Left ventricle myocardium superior (tissue), 1 donor: Measurements from ENCODE around the gene GNA12. TPM values are rescaled to one million over a fixed set of nuclear protein-coding genes. Genes with fewer than 3 reads are reported as not detected.
A peak's percentile ranks its signal among the peaks of the same experiment; 100 is the strongest.
"Not testable (repeated sequence)": the region's sequence is repeated elsewhere in the genome, so short reads cannot be mapped to it uniquely, and the experiment has no call there.

ENCODE experiments used
- ATAC-seq: fragments of 200-7000 bp; cut with Tn5 transposase; one replicate; pipeline ENCODE4 v1.9.1; 2020; ENCODE audit warnings: mild to moderate bottlenecking, moderate library complexity
- DNase-seq: peaks from one replicate; pipeline ENCODE4 v3.0.0-alpha.2; 2020
- intact Hi-C: fragments of 100-400 bp; cut with micrococcal nuclease; formaldehyde crosslinking; loops from one replicate; pipeline ENCODE4 v1.11.0; 2022
- total RNA-seq: library from RNA; stranded (reverse); fragmentation: NEBNext Ultra II Directional; extraction: Animal tissue kit (Norgen Biotek cat#: 25700); gene quantifications from one replicate; pipeline ENCODE4 v1.2.1, GENCODE V29; 2021
- donor health status: DM: no; HTN: yes; CAD: no; lungs with severe emphysema.

GNA12 gene
- total RNA-seq, 1 donor from 2014 or later = 40.4 TPM

- DNase-seq = no peak
- intact Hi-C loops = no loop called here
- ATAC-seq = no peak
Observed at GRCh38 chr7:2711895-2712675, 132.0 kb downstream of the GNA12 start.

GRCh38 chr7:2710901-2711551 is 133.1 kb downstream of the GNA12 start:
- intact Hi-C loops = no loop called here
- no peak for DNase-seq
- ATAC-seq = no peak

- ATAC-seq = no peak
- intact Hi-C loops = no loop called here
- DNase-seq = no peak
Observed at GRCh38 chr7:2710286-2710655, 133.8 kb downstream of the GNA12 start.

- intact Hi-C loops = no loop called here
- ATAC-seq (peak; percentile 64), DNase-seq (peak; percentile 81)
Observed at GRCh38 chr7:2709553-2710285, 134.4 kb downstream of the GNA12 start.

- intact Hi-C loops = no loop called here
- ATAC-seq (no peak), DNase-seq (no peak)
Observed at GRCh38 chr7:2708547-2709310, 135.4 kb downstream of the GNA12 start.

GRCh38 chr7:2708041-2708440 is 136.1 kb downstream of the GNA12 start:
- ATAC-seq (no peak), DNase-seq (no peak)
- intact Hi-C loops = no loop called here

- no peak for ATAC-seq
- DNase-seq = no peak
- intact Hi-C loops = no loop called here
Observed at GRCh38 chr7:2707481-2707880, 136.6 kb downstream of the GNA12 start.

- DNase-seq = no peak
- intact Hi-C loops = no loop called here
- ATAC-seq = no peak
Observed at GRCh38 chr7:2706685-2707126, 137.4 kb downstream of the GNA12 start.

GRCh38 chr7:2705371-2706096 is 138.6 kb downstream of the GNA12 start:
- no peak for ATAC-seq
- DNase-seq = no peak
- intact Hi-C loops = no loop called here

- DNase-seq (no peak), ATAC-seq (no peak)
- intact Hi-C loops = no loop called here
Observed at GRCh38 chr7:2702594-2702957, 141.5 kb downstream of the GNA12 start.

GRCh38 chr7:2701832-2702593 is 142.1 kb downstream of the GNA12 start:
- peak; percentile 68 for ATAC-seq
- intact Hi-C loops = no loop called here
- DNase-seq = peak; percentile 58

GRCh38 chr7:2701424-2701823 is 142.7 kb downstream of the GNA12 start:
- DNase-seq (no peak), ATAC-seq (no peak)
- intact Hi-C loops = no loop called here

GRCh38 chr7:2700141-2700850 is 143.8 kb downstream of the GNA12 start:
- intact Hi-C loops = no loop called here
- ATAC-seq = no peak

GRCh38 chr7:2699289-2699620 is 144.9 kb downstream of the GNA12 start:
- intact Hi-C loops = no loop called here
- no peak for DNase-seq
- no peak for ATAC-seq

More at GRCh38 chr7:2700141-2700850, 143.8 kb downstream of the GNA12 start:
- no peak for DNase-seq

GRCh38 chr7:2698581-2699288 is 145.4 kb downstream of the GNA12 start:
- DNase-seq (no peak), ATAC-seq (no peak)
- intact Hi-C loops = no loop called here

- ATAC-seq, DNase-seq, intact Hi-C loops: not testable (repeated sequence)
Observed at GRCh38 chr7:2694122-2694436, 150.0 kb downstream of the GNA12 start.

GRCh38 chr7:2693420-2694121 is 150.5 kb downstream of the GNA12 start:
- DNase-seq, intact Hi-C loops, ATAC-seq: not testable (repeated sequence)
